Stimulated activated naive CD8-positive, alpha-beta T cell treated with anti-CD3 and anti-CD28 coated beads, Interleukin-15, amount 100 ng/mL, for 72 hours (primary cell): Measurements from ENCODE around the gene RAB27A.
A peak's percentile ranks its signal among the peaks of the same experiment; 100 is the strongest.

ENCODE experiments used
- ATAC-seq: fragments of 150-1000 bp; cut with Tn5 transposase; 2 replicates; pipeline ENCODE4 v1.10.0; 2021; ENCODE audit warnings: mild to moderate bottlenecking, moderate library complexity
- DNase-seq, 2 donors: peaks; one replicate each; pipeline ENCODE4 v3.0.0; 2021 to 2022
- H3K27ac Mint-ChIP-seq, 2 donors: one replicate each; pipeline ENCODE4 v1.8.0; 2022; ENCODE audit warnings: mild to moderate bottlenecking in 2 of 2, mixed read lengths in 2 of 2, moderate library complexity in 2 of 2
- H3K27me3 Mint-ChIP-seq: one replicate; pipeline ENCODE4 v1.8.0; 2022; ENCODE audit warnings: mixed read lengths
- H3K4me1 Mint-ChIP-seq: one replicate; pipeline ENCODE4 v1.8.0; 2022; ENCODE audit warnings: mild to moderate bottlenecking, mixed read lengths
- H3K4me3 Mint-ChIP-seq, 2 donors: one replicate each; pipeline ENCODE4 v1.8.0; 2022; ENCODE audit warnings: mild to moderate bottlenecking in 2 of 2, mixed read lengths in 2 of 2, moderate library complexity in 1 of 2
- H3K9me3 Mint-ChIP-seq, 2 donors: one replicate each; pipeline ENCODE4 v1.8.0; 2022; ENCODE audit warnings: mixed read lengths in 2 of 2

The RAB27A gene

GRCh38 chr15:55194256-55194655, 95.4 kb downstream of the RAB27A start:
- Mint-ChIP-seq H3K4me1 (peaks cover 31% of the 10 kb centered on the region), H3K27me3 (no peaks in the 10 kb centered on the region), H3K27ac (peak overlapping the region in 1 of 2 donors; percentile 86), H3K4me3 (no peak overlapping the region), H3K9me3 (peaks cover 3 to 10% of the 10 kb centered on the region in 2 donors)
- DNase-seq (no peak), ATAC-seq (peak; percentile 28)

- ATAC-seq (no peak), DNase-seq (no peak)
- Mint-ChIP-seq H3K27me3 (no peaks in the 10 kb centered on the region), H3K9me3 (no peaks in the 10 kb centered on the region), H3K4me1 (peaks cover 36% of the 10 kb centered on the region), H3K27ac (no peak overlapping the region), H3K4me3 (no peak overlapping the region)
Measured at GRCh38 chr15:55186331-55186730, 103.3 kb downstream of the RAB27A start.

- ATAC-seq = no peak
- Mint-ChIP-seq H3K4me1 (peaks cover 30% of the 10 kb centered on the region), H3K4me3 (no peak overlapping the region), H3K9me3 (no peaks in the 10 kb centered on the region), H3K27ac (no peak overlapping the region), H3K27me3 (no peaks in the 10 kb centered on the region)
- DNase-seq = no peak
Measured at GRCh38 chr15:55183679-55184078, 105.9 kb downstream of the RAB27A start.

- ATAC-seq = no peak
- Mint-ChIP-seq H3K27me3 (no peaks in the 10 kb centered on the region), H3K9me3 (no peaks in the 10 kb centered on the region), H3K27ac (peak overlapping the region in 1 of 2 donors; percentile 26), H3K4me3 (no peak overlapping the region), H3K4me1 (no peaks in the 10 kb centered on the region)
- DNase-seq = no peak
Measured at GRCh38 chr15:55179141-55179540, 110.5 kb downstream of the RAB27A start.

- Mint-ChIP-seq H3K27me3 (no peaks in the 10 kb centered on the region), H3K4me3 (no peak overlapping the region), H3K27ac (no peak overlapping the region), H3K9me3 (no peaks in the 10 kb centered on the region), H3K4me1 (peaks cover 5% of the 10 kb centered on the region)
- no peak for ATAC-seq
- no peak for DNase-seq
Measured at GRCh38 chr15:55170361-55170760, 119.3 kb downstream of the RAB27A start.

GRCh38 chr15:55168350-55168974, 121.2 kb downstream of the RAB27A start:
- Mint-ChIP-seq H3K4me1 (peaks cover 5% of the 10 kb centered on the region), H3K27me3 (no peaks in the 10 kb centered on the region), H3K9me3 (no peaks in the 10 kb centered on the region), H3K4me3 (no peak overlapping the region), H3K27ac (no peak overlapping the region)
- peak; percentile 84 for ATAC-seq
- DNase-seq = peak; percentile 41 to 48

GRCh38 chr15:55164284-55164683, 125.3 kb downstream of the RAB27A start:
- Mint-ChIP-seq H3K9me3 (no peaks in the 10 kb centered on the region), H3K4me3 (no peak overlapping the region), H3K27ac (no peak overlapping the region), H3K27me3 (no peaks in the 10 kb centered on the region), H3K4me1 (peaks cover 5% of the 10 kb centered on the region)
- ATAC-seq (no peak), DNase-seq (no peak)
